Activated T-cell treated with anti-CD3 and anti-CD28 coated beads, Interleukin-2, amount 50 U/mL, for 48 hours (primary cell): Measurements from ENCODE around the gene AFTPH.

Experiments
- DNase-seq, 2 experiments: peaks; one replicate each; pipeline ENCODE4 v3.0.0-alpha.2; 2020

Gene AFTPH

GRCh38 chr2:64615192-64615763, 91.2 kb downstream of the AFTPH start:
- DNase-seq: no peak

GRCh38 chr2:64615844-64616536, 91.9 kb downstream of the AFTPH start:
- no peak for DNase-seq

GRCh38 chr2:64617631-64618151, 93.6 kb downstream of the AFTPH start:
- DNase-seq: no peak

- no peak for DNase-seq
Measured at GRCh38 chr2:64620661-64621060, 96.5 kb downstream of the AFTPH start.

GRCh38 chr2:64622443-64623241, 98.5 kb downstream of the AFTPH start:
- DNase-seq: no peak

GRCh38 chr2:64623242-64623850, 99.2 kb downstream of the AFTPH start:
- DNase-seq: no peak

- no peak for DNase-seq
Measured at GRCh38 chr2:64624108-64624610, 100.0 kb downstream of the AFTPH start.

GRCh38 chr2:64624862-64625261, 100.7 kb downstream of the AFTPH start:
- no peak for DNase-seq

- DNase-seq: no peak
Measured at GRCh38 chr2:64625299-64626145, 101.4 kb downstream of the AFTPH start.

GRCh38 chr2:64626146-64626809, 102.2 kb downstream of the AFTPH start:
- no peak for DNase-seq

GRCh38 chr2:64626963-64627760, 103.0 kb downstream of the AFTPH start:
- no peak for DNase-seq

- DNase-seq: no peak
Measured at GRCh38 chr2:64627860-64628841, 104.0 kb downstream of the AFTPH start.

GRCh38 chr2:64629329-64629781, 105.2 kb downstream of the AFTPH start:
- DNase-seq: no peak

GRCh38 chr2:64629875-64630274, 105.7 kb downstream of the AFTPH start:
- DNase-seq: no peak

- DNase-seq: no peak
Measured at GRCh38 chr2:64630752-64631151, 106.6 kb downstream of the AFTPH start.

GRCh38 chr2:64631771-64632170, 107.6 kb downstream of the AFTPH start:
- no peak for DNase-seq

- no peak for DNase-seq
Measured at GRCh38 chr2:64632835-64633819, 109.0 kb downstream of the AFTPH start.
